NCI-H2227 treated with DMSO at 0.1 percent for 48 hours (cell line): ENCODE results near the gene STAMBP.
A peak's percentile ranks its signal among the peaks of the same experiment; 100 is the strongest.
"Not testable (repeated sequence)": the region's sequence is repeated elsewhere in the genome, so short reads cannot be mapped to it uniquely, and the experiment has no call there.

Experiments
- DNase-seq: peaks from one replicate; lab custom pipeline; 2025; lab: John Stamatoyannopoulos, UW

The STAMBP gene

GRCh38 chr2:73828818-73829570 is at the start of gene STAMBP:
Gene STAMBP (plus strand): TSS chr2:73828961. CDS start chr2:73830857, 1,896 bp downstream.
- DNase-seq = peak; percentile 96

DNA sequence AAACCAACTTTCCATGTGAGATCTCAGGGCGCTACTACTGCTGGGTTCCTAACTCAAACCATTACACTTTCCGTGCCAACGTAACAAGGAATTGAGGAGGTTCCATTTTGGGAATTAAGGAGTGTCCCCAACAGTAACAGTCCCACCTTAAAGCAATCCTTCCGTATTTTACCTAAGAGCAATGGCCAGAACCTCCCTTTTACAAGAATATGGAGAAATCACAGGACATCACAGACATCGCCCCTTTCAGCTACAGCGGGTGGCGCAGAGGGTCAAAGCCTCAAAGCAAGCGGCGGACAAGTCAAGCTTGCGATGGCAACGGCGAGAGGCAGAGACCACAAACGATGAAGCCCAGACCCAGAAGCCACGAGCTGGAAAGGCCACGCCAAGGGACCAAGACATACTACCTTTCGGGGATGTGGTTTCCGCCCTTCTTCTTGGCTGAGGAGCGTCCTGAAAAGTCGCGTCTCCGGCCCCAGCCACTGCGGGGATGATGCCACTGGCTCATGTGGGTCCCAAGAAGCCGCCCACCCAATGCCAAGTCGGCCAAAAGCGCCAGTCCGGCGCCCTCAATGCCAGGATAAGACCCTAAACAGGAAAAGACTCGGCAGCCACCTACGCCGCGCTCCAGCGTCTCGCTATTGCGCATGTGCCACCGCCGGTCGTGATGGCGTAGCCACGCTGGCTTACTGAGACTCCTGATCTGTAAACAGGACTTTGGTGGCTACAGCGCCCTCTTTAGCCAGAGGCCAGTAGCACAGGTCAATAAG is 49.1 kb upstream of the STAMBP start, which contains the start of gene DUSP11:
TSS of gene DUSP11 (minus strand) at position 637 of the 770 bp plus-strand sequence. CDS start at position 508, 129 bp downstream.
- DNase-seq = peak; percentile 89

- DNase-seq = no peak
Observed at GRCh38 chr2:73780237-73780582, 48.6 kb upstream of the STAMBP start.

DNA sequence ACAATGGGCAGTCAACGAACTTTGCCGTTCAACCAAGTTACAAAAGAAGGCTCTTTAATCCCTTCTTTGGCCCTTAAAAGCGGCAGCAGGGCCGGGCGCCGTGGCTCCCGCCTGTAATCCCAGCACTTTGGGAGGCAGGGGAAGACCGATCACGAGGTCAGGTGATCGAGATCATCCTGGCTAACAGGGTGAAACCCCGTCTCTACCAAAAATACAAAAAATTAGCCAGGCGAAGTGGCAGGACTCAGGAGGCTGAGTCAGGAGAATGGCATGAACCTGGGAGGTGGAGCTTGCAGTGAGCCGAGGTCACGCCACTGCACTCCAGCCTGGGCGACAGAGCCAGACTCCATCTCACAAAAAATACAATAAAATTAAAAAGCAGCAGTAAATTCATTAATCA is 45.4 kb upstream of the STAMBP start:
- not testable (repeated sequence) for DNase-seq

- DNase-seq = not testable (repeated sequence)
Observed at GRCh38 chr2:73783883-73784282, 44.9 kb upstream of the STAMBP start, which contains the start of gene C2orf78. Gene C2orf78 (plus strand): TSS chr2:73784183. CDS start chr2:73784310, 127 bp downstream.

- DNase-seq = no peak
Observed at GRCh38 chr2:73811878-73812277, 16.9 kb upstream of the STAMBP start.

DNA sequence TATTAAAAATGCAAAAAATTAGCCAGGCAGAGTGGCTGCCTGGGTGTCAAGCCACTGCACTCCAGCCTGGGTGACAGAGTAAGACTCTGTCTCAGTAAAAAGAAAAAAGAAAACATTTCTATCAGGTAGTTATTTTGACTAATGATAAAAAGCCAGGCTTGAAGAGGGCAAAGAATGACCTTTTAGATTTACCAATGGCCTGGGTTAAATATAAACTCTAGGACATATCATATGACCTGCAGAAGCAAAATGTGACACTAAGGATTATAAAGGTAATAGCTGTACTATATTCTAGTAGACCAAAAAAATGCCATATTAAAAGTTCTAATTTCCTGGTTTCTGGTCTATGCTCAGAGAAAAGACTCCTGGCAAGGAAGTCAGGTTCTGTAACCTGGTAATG is 16.1 kb upstream of the STAMBP start:
- no peak for DNase-seq

- DNase-seq = no peak
Observed at GRCh38 chr2:73818296-73818695, 10.5 kb upstream of the STAMBP start.

- DNase-seq = no peak
Observed at GRCh38 chr2:73821227-73821626, 7.5 kb upstream of the STAMBP start.

GRCh38 chr2:73821669-73822068 is 7.1 kb upstream of the STAMBP start:
- DNase-seq = no peak

DNA sequence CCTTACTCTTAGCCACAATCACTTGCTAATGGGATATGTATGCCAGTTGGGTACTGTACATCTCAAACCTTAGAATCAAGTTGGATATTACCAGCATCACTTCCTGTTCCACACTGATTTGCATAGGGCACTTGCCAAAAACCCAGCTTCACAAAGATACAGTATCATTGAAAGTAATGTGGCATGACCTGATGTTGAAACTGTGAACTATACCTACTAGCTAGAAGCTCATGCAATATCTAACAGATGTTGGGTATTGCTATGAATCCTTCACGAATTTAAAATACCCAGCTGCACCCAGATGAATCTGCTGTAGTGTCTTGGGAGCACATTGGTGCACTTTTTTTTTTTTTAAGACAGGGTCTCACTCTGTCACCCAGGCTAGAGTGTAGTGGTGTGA is 6.5 kb upstream of the STAMBP start:
- DNase-seq = no peak

- DNase-seq = no peak
Observed at GRCh38 chr2:73822991-73823390, 5.8 kb upstream of the STAMBP start.

GRCh38 chr2:73823416-73823815 is 5.3 kb upstream of the STAMBP start:
- DNase-seq = no peak

- peak; percentile 78 for DNase-seq
Observed at GRCh38 chr2:73823916-73824523, 4.7 kb upstream of the STAMBP start.

- no peak for DNase-seq
Observed at GRCh38 chr2:73825408-73825807, 3.4 kb upstream of the STAMBP start.

GRCh38 chr2:73827018-73827417 is 1.7 kb upstream of the STAMBP start:
- no peak for DNase-seq

DNA sequence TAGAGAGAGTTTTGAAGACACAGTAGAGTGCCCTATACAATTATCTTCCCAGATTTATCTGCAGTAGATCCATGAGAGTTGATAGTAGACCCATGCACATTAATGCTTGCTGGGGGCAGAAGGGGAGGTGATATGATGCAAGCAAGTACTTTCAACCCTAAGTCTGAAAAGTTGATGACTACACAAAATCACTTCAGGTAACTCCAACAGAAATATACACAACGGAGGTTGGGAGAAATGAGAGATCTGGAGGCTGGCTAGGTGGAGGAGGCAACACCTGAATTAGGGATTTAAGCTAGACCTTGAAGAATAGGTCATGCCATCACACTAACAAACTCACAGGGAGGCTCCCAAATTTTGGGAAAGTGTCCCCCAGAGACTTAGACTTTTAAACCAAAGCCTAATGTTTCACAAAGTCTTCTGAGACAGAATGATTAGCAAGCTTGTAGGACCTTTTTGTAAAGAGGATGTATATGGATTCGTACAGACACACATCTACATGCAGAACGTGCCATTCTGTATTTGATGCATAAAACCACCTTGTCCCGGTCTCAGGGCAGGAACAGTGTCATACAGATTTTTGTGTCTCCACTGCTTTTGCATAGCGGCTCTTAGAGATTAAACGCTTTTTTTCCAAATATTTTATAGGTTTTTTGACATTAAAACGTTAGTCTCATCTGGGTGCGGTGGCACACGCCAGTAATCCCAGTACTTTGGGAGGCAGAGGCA is 937 bp upstream of the STAMBP start:
- DNase-seq = no peak

GRCh38 chr2:73828389-73828817 is 358 bp upstream of the STAMBP start:
- DNase-seq = no peak

- DNase-seq = no peak
Observed at GRCh38 chr2:73830871-73831401, 2.2 kb downstream of the STAMBP start.

- no peak for DNase-seq
Observed at GRCh38 chr2:73832930-73833329, 4.2 kb downstream of the STAMBP start.

- DNase-seq = peak; percentile 18
Observed at GRCh38 chr2:73836141-73836943, 7.6 kb downstream of the STAMBP start.
